PC-3 (cell line): ENCODE results near the gene PIGB.

ENCODE experiments used
- EZH2 ChIP-seq: fragments of 300-600 bp; sonication (generic); IDR thresholded peaks from one replicate; pipeline ENCODE4 v1.6.1; 2017; ENCODE audit warnings: antibody characterized with exemption, mild to moderate bottlenecking, low read length; ENCODE audit not compliant: unreplicated experiment
- TF ChIP-seq, protein P1 (sequence below): fragments of 300-600 bp; sonication (generic); conservative IDR thresholded peaks from 2 replicates; pipeline ENCODE4 v1.5.1; 2017; ENCODE audit warnings: antibody characterized with exemption, low read depth, mild to moderate bottlenecking, low read length

DNA sequence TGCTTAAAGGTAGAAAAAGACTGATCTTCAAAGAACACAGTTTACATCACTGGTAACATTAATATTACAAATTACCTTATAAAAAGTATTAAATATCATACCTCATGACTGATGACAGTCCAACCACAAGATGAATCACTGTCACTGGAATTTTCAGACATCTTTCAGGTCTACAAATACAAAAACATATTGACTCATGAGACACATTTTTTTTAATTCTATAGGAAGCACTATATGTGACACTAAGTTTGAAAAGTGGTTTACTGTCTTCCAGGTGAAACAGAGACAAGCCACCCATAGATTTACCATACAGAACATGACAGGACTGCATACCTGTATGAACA lies 70.2 kb downstream of the PIGB start:
- TF ChIP-seq, protein P1, sequence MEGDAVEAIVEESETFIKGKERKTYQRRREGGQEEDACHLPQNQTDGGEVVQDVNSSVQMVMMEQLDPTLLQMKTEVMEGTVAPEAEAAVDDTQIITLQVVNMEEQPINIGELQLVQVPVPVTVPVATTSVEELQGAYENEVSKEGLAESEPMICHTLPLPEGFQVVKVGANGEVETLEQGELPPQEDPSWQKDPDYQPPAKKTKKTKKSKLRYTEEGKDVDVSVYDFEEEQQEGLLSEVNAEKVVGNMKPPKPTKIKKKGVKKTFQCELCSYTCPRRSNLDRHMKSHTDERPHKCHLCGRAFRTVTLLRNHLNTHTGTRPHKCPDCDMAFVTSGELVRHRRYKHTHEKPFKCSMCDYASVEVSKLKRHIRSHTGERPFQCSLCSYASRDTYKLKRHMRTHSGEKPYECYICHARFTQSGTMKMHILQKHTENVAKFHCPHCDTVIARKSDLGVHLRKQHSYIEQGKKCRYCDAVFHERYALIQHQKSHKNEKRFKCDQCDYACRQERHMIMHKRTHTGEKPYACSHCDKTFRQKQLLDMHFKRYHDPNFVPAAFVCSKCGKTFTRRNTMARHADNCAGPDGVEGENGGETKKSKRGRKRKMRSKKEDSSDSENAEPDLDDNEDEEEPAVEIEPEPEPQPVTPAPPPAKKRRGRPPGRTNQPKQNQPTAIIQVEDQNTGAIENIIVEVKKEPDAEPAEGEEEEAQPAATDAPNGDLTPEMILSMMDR: no peak
- TF ChIP-seq EZH2: no peak
